Non-pigmented ciliary epithelial cell (primary cell): ENCODE results near the gene COL23A1.
"Not testable (repeated sequence)": the region's sequence is repeated elsewhere in the genome, so short reads cannot be mapped to it uniquely, and the experiment has no call there.

Experiments used
- DNase-seq: peaks from one replicate; pipeline ENCODE4 v3.0.0-alpha.2; 2010; ENCODE audit warnings: low read depth

COL23A1 gene

DNA sequence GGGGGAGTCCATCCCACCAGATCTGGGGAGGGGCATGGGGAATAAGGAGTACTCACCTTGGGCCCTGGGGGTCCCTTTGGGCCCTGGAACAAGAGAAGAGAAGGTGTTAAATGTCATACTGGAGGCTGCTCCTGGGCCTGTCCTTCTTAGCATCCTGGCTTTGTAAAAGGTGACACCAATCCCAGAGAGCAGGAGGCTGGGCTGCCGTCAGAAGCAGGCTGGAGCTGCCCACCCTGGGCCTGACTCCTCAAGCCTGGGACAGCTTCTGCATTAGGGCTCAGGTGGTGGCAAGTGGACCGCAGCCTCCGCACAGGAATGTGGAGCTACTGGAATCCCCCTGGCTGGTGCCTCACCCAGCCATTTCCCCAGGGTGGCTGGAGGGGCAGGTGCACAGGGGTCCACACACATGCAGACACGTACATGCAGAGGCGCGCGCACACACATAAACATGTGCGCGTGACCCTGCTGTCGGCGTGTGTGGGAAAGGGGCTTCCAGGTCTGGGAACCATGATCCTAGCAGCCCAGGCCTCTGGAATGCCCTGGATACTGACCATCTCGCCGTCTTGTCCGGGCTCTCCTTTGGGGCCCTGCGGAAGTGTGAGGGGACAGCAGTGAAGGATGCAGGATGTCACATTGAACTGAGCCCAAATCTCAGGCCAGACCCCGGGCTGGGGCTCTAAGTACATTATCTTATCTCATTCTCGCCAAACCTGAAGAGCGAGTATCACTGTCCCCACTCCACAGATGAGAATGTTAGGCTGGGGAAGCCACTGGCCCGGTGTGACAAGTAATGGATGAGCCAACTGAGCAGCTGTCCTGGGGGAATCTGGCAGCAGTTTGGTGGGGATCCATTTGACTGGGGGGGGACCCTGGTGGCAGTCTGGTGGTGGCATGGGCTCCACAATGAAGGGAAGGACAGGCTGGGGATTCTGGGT is 328.3 kb downstream of the COL23A1 start:
- no peak for DNase-seq

DNA sequence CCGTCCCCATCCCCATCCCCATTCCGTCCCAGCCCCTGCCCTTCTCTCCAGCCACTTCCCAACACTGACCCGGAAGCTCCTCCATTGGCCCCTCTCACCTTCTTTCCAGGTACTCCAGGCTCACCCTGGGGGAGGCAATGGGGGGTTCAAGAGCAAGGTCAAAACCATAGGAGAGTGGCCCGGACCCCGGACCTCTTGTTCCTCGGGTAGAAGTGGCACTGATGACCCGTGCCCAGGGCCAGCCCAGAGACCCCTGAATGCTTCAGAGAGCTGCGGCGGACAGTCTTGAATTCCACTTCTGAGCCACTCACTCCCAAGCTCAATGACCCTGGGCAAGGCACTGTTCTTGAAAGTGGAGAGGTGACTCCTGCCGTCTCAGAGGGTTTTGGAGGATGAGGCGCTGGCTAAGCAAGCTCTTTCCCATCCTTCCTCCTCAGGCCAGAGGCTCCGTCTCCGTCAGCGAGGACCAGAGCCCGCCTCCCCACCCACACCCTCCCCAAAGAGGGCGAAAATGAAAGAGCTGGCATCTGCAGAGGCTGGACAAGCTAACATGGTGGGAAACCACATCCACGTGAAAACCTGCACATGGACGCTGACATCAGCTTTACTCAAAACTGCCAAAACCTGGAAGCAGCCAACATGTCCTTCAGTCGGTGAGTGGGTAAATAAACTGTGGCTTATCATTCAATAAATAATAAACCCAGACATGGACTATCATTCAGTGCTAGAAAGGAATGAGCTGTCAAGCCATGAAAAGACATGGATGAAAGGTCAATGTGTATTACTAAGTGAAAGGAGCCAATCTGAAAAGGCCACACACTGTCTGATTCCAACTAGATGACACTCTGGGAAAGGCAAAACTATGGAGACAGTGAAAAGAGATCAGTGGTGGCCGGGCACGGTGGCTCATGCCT is 330.3 kb downstream of the COL23A1 start:
- no peak for DNase-seq

DNA sequence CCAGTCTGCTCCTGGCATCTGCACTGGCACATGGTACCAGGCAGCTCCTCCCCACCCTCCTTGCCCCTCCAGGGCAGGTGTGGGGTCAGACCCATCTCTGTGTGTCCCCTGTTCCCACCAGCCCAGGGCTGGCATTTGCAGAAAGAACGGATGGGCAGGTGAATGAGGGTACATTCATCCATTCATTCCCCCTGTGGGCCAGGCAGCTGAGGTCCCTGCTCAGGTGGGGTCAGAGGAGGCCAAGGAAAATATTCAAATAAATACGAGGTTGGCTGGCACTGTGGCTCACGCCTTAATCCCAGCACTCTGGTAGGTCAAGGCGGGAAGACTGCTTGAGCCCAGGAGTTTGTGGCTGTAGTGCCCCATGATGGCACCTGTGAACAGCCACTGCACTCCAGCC is 332.5 kb downstream of the COL23A1 start:
- no peak for DNase-seq

DNA sequence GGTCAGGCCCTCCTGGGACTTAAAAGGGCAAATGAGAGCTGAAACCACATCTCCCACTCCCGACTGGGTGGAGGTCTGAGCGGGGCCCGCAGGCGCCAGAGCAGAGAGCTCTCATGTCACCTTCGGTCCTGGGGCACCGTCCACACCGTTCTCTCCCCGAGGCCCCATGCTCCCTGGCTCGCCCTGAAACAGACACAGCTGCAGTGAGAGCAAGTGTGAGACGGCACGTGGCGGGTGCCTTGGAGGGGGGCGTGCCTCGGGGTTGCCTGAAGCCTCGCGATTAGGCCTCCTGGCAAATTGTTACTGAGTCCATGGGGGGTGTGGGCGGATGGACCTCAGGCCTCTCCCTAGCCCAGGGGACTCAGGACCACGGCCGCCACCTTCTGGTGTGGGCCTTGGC is 333.4 kb downstream of the COL23A1 start:
- no peak for DNase-seq

DNA sequence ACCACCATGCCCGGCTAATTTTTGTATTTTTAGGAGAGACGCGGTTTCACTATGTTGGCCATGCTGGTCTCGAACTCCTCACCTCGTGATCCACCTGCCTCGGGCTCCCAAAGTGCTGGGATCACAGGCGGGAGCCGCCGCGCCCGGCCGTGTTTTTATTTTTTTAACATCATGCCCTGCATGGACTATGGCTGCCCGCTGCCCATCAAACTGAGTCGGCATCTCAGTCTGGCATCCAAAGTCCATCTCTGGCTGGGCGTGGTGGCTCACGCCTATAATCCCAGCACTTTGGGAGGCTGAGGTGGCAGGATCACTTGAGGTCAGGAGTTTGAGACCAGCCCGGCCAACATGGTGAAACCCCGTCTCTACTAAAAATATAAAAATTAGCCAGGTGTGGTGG is 336.6 kb downstream of the COL23A1 start:
- DNase-seq: not testable (repeated sequence)

DNA sequence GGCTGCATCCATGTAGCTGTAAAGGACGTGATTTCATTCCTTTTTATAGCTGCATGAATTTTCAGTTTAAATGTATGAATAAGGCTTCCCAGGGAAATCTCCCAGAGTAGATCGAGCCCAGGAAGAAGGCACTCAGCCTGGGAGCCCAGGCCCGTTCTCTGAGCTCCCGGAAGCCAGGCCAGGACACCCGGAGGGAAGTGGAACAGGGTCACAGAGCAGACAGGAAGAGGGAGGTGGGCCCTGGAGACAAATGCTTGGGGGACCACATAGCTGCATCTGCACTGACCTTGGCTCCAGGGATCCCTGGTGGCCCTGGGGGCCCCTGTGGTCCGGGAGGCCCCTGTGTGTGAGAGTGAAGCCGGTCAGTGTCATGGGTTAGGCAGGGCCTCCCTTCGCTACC is 337.9 kb downstream of the COL23A1 start:
- DNase-seq: no peak

DNA sequence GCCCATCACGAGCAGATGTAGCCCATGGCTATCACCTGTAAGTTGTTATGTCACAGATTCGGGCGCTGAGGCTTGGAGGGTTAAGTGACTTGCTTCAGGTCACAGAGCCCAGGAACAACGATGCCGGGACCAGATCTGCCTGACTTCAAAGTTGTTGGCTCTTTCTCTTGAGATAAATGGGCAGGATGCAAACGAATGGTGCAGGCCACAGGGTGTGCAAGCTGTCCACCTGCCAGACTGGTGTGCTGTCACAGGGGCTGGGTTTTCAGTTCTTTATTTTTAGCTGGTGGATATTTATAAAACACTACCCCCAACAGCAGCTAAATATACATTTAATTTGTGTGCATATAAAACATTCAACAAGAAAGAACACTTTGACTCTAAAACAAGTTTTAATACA is 339.9 kb downstream of the COL23A1 start:
- DNase-seq: no peak

DNA sequence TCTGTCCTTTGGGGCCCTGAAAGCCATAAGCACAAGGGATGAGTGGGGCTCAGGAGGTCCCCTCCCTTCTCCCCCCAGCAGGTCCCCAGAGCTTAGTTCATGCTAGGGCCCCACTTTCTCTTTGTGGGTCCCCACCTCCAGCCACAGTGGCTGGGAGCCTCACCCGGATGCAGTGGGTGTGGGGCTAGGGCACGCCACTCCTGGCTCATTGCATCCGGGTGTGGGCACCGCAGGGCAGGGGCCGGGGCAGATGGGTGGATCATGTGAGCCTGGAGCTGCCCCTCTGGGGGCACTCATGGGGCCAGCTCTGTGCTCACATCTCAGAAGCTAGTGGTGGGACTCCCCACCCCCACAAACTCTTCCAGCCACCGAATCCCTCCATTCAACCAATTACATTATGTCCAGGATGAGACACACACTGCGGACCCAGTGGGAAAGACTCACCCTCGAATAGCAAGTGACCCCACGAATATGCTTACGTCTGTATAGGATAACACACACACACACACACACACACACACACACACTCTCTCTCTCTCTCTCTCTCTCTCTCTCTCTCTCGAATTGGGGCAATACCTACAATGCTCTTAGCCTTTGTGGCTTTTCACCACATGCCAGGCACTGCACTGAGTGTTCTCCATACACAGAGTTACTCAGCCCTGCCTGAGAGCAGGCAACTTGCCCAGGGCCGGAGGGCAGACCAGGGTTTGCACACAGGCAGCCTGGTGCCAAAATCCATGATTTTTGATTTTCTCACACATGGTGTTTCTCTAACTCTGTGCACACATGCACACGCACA is 340.8 kb downstream of the COL23A1 start:
- DNase-seq: no peak

DNA sequence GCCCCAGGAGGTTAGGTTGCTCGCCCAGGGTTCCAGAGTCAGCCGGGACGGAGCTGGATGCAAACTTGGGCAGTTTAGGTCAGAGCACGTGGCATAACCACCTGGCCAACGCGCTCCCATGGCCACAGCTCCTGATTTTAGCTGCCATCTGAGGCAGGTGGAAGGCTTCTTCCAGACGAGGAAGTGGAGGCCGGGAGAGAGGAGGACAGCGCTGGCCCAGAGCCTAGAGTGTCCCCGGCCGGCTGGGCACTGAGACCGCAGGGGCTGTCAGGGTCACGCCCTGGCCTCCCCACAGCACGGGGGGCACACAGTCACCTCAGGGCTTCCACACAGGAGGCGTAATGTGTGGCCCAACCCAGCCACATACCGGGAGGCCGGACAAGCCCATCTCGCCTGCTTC is 341.4 kb downstream of the COL23A1 start:
- DNase-seq: no peak

DNA sequence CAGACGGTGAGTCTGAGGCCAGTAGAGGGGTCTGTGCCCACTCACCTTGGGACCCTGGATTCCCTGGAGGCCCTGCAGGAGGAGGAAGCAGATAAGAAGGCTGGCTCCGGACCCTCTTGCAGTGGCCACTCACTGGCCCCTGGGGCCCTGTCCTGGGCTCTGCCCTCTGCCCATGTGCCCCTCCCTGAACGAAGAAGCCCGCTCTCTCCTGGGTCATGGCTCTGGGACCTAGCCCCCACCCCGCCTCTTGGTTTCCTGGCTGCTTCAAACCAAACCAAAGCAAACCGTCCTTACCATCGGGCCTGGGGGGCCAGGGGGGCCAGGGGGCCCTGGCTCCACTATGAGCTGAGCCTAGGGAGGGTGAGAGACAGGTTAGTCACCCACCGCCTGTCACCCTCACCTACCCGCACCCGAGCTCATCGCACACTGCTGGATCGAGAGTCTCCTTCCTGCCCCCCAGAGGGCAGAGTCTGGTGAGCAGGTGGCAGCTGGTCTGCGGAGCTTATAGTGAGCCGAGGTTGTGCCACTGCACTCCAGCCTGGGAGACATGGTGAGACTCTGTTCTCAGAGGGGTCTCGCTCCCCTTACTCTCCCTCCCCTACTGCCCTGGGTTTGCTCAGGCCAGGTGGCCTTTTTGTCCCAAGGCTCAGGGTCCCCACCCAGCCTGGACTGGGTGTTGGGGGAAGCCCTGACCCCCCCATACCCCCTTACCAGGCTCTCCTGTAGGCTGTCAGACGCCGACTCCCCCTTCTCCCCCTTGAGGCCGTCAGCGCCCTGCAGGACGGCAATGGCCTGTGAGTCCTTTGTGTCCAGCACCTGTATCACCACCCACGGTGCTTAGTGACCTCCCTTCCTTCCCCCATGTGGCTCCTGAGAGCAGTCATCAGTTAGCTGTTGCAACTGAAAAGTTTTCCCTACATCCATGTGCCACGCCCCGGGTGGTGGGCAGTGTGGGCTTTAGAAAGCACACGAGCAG is 342.4 kb downstream of the COL23A1 start:
- DNase-seq: no peak

DNA sequence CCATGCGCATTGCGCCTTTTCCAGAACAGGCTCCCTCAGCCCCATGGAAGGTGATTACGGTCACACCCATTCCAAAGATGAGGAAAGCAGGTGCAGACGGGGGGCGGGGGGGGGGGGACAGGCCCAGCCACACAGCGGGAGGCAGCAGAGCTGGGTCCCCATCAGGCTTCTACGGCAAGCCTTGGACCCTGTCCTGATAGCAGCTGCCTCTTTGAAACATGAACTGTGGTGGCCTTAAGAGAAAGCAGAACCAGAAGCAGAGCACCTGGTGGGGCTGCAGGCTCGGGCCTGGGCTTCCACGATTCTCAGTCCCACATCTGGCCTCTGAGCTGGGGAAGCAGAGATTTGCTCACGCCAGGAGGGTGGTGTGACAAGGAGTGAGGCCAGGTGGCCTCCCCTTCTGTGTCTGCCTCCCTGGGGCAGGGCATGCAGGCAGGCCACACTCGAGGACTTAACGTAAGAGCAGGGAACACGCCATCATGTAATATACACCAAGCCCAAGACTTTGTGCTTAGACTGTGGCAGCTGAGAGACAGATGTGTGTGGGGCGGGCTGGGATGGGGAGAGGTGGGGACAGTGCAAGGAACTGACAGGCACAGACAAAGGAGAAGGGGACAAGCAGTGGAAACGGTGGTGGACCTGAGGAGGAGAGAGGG is 343.4 kb downstream of the COL23A1 start:
- no peak for DNase-seq

DNA sequence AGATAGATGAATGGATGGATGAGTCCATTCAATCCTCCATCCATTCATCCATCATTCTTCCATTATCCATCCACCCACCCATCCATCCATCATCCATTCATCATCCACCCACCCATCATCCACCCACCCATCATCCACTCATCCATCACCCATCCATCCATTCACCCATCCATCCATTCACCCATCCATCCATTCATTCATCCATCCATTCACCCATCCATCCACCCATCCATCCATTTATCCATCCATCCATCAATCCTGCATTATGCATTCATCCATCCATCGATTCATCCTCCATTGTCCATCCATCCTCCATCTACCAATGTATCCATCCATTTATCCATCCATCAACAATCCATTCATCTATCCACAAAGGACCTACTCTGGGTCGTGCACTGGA is 344.8 kb downstream of the COL23A1 start:
- DNase-seq: no peak

DNA sequence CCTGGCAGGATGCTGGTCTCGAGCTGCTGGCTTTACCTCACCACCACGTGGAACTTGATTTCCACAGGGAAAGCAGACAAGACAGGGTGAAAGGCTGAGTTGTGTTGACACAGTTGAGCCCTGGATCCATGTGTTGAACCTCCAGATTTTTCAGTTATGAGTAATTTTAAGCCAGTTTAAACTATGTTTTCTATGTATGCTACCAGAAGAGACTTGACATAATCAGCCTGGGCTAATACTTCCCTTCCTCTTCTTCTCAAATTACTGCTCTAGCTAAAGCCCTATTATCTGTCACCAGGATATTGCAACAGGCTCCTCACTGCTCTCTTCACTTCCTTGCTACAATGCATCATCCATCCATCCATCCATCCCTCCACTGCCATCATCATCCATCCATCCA is 345.6 kb downstream of the COL23A1 start:
- peak; percentile 49 for DNase-seq

DNA sequence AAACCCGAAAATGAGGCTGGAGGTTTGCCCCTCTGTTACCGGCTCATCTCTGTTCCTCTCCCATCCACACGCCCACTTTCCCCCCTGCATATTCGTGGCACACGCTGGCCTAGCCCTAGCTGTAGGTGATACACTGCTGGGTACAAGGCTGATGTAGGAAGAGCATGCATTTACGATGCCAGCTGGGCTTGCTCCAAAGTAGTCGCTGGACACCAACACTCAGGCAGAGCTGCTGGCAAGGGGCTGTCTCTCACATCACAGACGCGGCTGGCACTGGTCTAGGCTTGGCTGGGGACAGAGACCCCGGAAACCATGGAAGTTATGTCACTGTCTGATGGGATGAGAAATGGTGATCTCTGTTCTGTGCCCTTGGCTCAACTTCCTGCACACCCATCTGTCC is 347.8 kb downstream of the COL23A1 start:
- no peak for DNase-seq

DNA sequence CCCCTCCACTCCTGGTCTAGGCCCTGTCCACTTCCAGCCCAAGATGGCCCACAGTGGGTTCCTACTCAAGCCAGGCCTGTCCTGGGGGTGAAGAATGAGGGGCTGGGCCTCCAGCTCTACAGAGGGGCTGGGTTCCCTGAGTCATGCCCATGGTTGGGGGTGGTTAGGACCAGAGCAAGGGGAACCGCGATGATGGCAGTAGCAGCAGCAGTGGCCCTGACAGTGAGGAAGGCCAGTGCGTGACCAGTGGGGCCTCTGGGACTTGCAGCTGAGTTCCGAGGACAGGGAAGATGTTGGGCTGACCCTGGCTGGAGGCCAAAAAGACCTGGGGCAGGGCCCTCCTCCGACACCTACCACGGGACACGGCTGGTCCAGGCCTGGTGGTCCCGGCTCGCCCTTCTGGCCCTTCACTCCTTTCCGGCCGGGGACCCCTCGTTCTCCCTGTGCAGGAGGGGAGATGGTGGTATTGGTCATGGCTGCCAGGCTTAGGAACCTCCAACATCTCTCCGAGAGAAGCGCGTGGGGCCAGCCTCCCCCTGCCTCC is 348.4 kb downstream of the COL23A1 start:
- DNase-seq: no peak

DNA sequence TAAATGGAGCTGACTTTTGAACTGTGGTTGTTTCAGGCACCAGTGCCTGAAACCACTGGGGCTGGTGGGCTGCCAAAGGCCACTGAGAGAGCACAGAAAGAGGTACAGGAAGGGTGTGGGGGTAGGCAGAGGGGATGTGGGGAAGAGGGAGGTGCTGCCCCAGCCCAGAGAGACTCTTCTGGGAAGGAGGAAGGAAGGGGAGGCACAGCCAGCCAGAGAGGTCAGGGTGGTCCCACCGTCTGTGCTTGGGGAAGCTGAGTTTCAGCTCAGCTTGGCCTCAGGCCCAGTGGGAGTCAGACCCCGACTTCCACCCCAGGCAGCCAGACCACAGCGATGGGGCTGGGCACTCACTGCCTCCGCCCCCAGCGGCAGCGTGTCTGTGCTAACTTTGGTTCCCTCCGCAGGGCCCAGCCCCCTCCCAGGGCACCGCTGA is 348.9 kb downstream of the COL23A1 start:
- no peak for DNase-seq

DNA sequence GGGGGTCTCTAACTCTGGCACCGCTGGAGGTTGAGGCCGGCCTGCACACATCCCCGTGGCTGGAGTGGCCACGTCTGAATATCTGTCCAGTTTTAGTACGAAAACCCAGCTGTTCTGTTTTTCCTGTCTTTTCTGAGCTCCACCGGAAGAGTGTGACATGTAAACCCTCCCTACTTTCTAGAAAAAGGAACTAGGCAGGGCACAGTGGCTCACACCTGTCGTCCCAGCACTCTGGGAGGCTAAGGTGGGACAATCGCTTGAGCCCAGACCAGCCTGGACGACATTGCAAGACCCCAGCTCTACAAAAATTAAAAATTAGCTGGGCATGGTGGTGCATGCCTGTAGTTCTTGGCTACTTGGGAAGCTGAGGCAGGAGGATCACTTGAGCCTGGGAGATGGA is 349.4 kb downstream of the COL23A1 start:
- no peak for DNase-seq

DNA sequence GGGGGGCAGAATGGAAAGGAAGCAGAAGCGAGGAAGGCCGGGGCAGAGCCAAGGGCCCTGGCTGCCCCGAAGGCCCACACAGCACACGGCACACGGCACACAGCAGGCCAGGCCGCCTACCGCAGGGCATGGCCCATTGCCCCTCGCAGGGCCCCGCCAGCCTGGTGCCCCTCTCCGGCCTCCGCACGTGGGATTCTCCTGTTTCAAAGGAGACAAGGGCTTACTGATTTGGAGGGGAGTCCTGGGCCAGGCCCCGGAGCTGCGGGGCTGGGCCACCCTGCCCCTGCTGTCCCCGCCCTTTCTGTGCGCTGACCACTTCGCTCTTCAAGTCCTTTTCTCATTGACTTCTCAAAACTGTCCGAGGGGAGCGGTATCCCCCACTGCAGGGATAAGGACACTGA is 349.9 kb downstream of the COL23A1 start:
- no peak for DNase-seq

DNA sequence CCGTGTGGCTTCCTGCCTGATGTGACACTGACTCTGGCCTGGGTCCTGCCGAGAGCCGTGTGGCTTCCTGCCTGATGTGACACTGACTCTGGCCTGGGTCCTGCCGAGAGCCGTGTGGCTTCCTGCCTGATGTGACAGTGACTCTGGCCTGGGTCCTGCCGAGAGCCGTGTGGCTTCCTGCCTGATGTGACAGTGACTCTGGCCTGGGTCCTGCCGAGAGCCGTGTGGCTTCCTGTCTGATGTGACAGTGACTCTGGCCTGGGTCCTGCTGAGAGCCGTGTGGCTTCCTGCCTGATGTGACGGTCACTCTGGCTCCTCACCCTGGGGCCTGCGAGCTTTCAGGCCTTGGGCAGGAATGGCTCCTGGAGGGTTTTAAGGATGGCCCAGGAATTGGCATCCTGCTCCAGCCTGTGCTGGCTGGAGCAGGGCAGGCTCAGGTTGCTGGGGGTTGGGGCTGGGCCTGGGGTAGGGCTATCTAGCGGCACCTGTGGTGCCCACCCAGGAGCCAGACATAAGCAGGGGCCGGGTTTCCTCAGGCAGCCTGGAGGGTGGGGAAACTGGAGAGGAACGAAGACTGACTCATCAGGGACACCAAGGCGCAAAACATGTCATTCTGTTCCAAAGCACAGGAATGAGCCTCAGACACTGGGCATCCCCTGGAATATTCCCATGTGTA is 350.4 kb downstream of the COL23A1 start:
- DNase-seq: not testable (repeated sequence)
